HG02571 (cell line): ENCODE measurements around the gene TBC1D17.
A peak's percentile ranks its signal among the peaks of the same experiment; 100 is the strongest.

Experiments
- ATAC-seq: cut with Tn5 transposase; IDR thresholded peaks from one replicate; pipeline ENCODE4 v1.9.1; 2021; ENCODE audit warnings: mild to moderate bottlenecking, moderate library complexity; ENCODE audit not compliant: unreplicated experiment

The TBC1D17 gene

GRCh38 chr19:49877020-49877878, at the start of gene TBC1D17, which contains the start of gene AKT1S1:
Gene TBC1D17 (plus strand): TSS chr19:49877702. CDS start chr19:49877724, 22 bp downstream.
Gene AKT1S1 (minus strand): TSS chr19:49877355. CDS start chr19:49873295, 4,060 bp downstream.
- ATAC-seq = peak; percentile 55

DNA sequence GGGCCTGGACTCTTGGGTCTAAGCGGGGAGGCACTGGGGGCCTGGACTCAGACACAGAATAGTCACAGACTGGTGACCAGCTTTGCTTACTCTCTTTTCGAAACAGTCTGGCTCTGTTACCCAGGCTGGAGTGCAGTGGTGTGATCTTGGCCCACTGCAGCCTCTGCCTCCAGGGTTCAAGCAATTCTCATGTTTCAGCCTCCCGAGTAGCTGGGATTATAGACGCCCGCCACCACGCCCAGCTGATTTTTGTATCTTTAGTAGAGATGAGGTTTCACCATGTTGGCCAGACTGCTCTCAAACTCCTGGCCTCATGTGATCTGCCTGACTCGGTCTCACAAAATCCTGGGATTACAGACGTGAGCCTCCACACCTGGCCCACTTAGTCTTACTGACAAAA, 48.3 kb upstream of the TBC1D17 start:
- no peak for ATAC-seq

- ATAC-seq = no peak
These were observed 47.8 kb upstream of the TBC1D17 start for GRCh38 chr19:49829721-49830120.

- ATAC-seq = no peak
These were observed 46.7 kb upstream of the TBC1D17 start for GRCh38 chr19:49830766-49831165.

GRCh38 chr19:49831592-49831991, 45.9 kb upstream of the TBC1D17 start:
- no peak for ATAC-seq

GRCh38 chr19:49832556-49832955, 44.9 kb upstream of the TBC1D17 start:
- no peak for ATAC-seq

GRCh38 chr19:49833599-49833998, 43.9 kb upstream of the TBC1D17 start:
- no peak for ATAC-seq

GRCh38 chr19:49835562-49835961, 41.9 kb upstream of the TBC1D17 start:
- no peak for ATAC-seq

- no peak for ATAC-seq
These were observed 41.1 kb upstream of the TBC1D17 start for GRCh38 chr19:49836176-49837008.

GRCh38 chr19:49837009-49837310, 40.5 kb upstream of the TBC1D17 start:
- no peak for ATAC-seq

- no peak for ATAC-seq
These were observed 40.1 kb upstream of the TBC1D17 start for GRCh38 chr19:49837425-49837824.

DNA sequence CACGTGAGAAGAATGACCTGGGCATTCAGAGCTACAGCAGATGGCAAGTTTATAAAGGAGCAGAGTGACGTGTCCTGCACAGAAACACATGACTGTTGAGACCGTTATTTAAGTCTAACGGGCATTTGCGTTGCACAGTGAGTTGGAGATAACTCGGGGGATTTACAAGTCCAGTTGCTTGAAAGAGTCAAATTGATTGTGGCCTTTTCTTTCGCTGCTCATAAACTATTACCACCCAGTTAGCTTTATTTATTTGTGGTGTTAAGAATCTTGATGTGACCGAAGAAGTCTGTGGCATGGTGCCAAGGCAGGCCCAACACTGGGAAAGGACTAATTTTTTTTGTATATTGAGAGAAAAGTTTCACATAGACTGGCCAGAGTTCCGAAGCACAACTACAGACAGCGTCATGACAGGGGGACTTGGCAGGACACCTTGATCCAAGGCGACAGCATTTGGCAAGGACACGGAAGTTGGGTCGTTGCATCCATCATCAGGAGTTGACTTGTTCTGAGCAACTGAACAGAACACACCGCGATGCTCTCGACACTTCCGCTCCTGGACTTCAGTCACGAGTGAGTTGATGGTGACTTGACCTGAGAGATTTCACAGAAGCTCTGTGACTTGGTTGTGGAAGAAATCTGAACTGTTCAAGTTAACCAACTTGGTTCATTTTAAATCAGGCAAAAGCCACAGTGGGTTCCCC, 38.5 kb upstream of the TBC1D17 start:
- no peak for ATAC-seq

GRCh38 chr19:49839713-49840112, 37.8 kb upstream of the TBC1D17 start:
- ATAC-seq = no peak

DNA sequence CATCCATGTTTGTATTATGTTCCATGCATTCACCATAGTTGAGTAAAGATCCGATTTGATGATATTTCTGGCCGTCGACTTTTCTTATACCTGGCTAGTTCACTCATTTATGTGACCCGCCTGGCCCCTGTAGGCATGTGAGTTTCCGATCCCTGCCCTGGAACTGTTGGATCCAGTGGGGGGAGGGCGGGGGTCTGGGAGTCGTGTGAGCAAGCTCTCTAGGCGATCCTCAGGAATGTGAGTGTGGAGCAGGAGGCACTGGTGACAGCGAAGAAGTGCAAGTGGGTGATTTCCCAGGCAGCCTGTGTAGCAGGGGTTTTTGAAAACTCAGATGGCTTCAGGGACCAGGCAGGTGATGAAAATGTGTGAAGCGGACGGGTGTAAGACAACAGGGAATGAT, 37.2 kb upstream of the TBC1D17 start:
- ATAC-seq = no peak

DNA sequence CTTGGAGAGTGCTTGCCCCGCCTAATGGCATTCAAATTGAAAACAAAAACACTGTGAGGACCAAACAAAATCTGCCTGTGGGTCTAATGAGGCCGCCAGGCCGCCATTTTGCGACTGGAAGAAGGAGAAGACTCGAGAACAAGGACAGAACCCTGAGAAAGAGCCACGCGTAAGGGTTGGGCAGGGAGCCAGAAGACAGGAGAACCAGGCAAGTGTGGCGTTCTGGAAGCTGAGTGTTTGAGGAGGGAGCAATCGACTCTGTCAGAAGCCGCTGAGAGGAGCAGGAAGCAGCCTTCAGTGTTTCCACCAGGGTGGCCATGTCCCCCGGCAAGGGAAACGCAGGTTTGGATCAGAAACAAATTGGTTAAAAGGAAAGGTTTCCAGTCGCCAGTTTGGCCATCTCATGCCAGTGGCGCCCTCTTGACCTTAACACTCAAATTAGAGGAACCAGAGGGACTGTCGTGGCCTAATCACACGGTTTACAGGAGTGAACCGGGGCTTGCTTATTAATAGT, 36.7 kb upstream of the TBC1D17 start:
- no peak for ATAC-seq

DNA sequence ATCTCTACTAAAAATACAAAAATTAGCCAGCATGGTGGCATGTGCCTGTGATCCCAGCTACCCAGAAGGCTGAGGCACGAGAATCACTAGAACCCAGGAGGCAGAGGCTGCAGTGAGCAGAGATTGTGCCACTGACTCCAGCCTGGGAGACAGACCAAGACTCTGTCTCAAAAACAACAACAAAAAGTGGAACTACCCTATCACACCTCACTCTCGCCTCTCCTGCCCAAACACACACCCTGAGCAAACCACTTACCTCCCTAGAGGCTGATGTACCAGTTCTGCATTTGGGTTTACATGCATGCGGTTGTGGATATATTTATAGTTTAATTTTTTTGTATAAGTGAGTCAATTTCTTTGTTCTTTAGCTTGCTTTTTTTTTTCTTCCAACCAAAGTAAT, 34.2 kb upstream of the TBC1D17 start:
- no peak for ATAC-seq

- no peak for ATAC-seq
These were observed 33.1 kb upstream of the TBC1D17 start for GRCh38 chr19:49844138-49845095.

DNA sequence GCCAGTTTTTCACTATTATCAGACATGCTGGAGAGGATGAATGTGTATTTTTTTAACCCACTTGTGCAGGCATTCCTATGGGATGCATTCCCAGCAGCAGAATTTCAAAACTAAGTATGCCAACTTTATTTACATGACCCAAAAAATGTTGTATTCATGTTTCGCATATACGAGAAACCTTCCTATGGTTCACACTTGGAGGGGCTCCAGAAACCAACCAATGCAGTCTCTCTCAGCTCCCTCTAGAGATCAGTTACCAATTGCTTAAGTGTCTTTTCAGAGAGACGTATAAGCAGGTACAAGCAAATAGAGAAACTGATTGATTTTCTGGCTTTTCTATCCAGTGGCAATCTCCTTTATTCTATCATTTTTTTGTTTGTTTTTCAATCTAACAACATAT, 32.1 kb upstream of the TBC1D17 start:
- ATAC-seq = no peak

DNA sequence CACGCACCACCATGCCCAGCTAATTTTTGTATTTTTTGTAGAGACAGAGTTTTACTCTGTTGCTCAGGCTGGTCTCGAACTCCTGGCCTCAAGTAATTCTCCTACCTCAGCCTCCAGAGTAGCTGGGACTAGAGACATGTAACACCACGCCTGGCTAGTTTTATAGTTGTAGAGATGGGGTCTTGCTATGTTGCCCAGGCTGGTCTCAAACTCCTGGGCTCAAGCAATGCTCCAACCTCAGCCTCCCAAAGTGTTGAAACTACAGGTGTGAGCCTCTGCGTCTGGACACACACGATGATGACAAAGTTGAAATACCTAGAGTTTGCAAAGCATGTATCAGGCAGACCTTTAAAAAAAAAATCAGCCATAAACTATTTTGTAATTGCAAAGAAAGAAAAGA, 31.1 kb upstream of the TBC1D17 start:
- no peak for ATAC-seq
